T-helper 2 cell treated with Interferon-gamma antibody and Interleukin-4, amounts not matched to agents 5 μg/mL and 100 μg/mL, for 36 hours (primary cell): ENCODE measurements around the gene MAP3K12.

Experiments
- DNase-seq: peaks from one replicate; pipeline ENCODE4 v3.0.0; 2021; ENCODE audit warnings: low spot score
- H3K27ac Mint-ChIP-seq: one replicate; pipeline ENCODE4 v1.8.0; 2021; ENCODE audit warnings: mild to moderate bottlenecking, mixed read lengths
- H3K27me3 Mint-ChIP-seq: one replicate; pipeline ENCODE4 v1.8.0; 2021; ENCODE audit warnings: low read depth, mixed read lengths
- H3K36me3 Mint-ChIP-seq: one replicate; pipeline ENCODE4 v1.8.0; 2021; ENCODE audit warnings: low read depth, mixed read lengths
- H3K4me1 Mint-ChIP-seq: one replicate; pipeline ENCODE4 v1.8.0; 2021; ENCODE audit warnings: low read depth, mixed read lengths
- H3K4me3 Mint-ChIP-seq: one replicate; pipeline ENCODE4 v1.8.0; 2022; ENCODE audit warnings: mild to moderate bottlenecking, moderate library complexity, mixed read lengths
- H3K9me3 Mint-ChIP-seq: one replicate; pipeline ENCODE4 v1.8.0; 2021; ENCODE audit warnings: mixed read lengths

Gene MAP3K12

DNA sequence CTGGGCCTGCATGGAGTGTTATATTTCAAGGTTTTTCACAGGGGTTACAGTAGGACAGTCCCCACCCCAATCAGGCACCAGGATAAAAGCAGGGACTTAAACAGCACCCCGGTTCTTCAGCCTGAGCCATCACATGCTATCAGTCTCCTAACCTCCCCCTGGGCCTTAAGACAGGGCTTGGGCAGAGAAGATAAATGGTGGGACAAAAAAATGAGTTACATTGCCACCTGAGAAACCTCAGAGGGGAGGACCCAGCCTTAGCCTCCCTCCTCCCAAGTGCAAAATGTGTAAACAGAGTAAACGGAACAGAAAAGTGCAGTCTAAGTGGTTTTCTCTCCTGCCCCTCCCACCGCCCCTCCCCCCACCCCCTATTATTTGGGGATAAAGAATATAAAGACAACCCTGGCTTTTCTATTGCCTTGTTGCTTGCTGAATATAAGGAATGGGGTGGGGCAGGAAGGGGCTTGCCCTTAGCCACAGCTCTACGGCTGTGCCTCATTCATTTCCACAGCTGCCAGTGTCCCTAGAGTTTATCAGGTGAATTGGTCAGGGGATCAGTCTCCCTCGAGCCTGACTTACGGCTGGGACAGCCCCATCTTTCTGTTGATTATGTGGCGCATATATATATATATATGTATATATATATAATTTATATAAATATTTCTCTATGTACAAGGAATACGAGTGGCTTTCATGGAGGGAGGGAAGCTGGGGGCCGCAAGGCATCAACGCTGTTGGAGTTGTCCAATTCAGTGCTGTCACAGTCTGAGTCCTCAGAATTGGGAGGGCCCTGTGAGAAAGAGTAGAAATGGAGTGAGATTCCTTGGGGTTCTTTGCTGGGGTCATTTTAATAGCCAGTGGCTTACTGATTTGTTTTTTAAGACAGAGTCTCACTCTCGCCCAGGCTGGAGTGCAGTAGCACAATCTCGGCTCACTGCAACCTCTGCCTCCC, 18.5 kb downstream of the MAP3K12 start:
- no peak for DNase-seq
- no peaks in the 10 kb centered on the region for H3K9me3 Mint-ChIP-seq
- no peaks in the 10 kb centered on the region for H3K27me3 Mint-ChIP-seq
- peaks cover 68% of the 10 kb centered on the region for H3K36me3 Mint-ChIP-seq
- no peak overlapping the region for H3K4me3 Mint-ChIP-seq
- peaks cover 5% of the 10 kb centered on the region for H3K4me1 Mint-ChIP-seq
- no peak overlapping the region for H3K27ac Mint-ChIP-seq

DNA sequence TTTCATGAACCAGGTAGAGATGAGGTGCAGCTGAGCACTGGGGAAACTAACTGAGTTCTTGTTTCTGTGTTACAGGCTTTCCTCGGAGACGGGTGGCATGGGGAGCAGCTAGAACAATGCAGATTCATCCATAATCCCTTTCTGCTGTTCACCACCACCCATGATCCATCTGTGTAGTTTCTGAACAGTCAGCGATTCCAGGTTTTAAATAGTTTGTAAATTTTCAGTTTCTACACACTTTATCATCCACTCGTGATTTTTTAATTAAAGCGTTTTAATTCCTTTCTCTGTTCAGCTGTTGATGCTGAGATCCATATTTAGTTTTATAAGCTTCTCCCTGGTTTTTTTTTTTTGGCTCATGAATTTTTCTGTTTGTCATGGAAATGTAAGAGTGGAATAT, 19.9 kb downstream of the MAP3K12 start:
- no peak for DNase-seq
- no peak overlapping the region for H3K4me3 Mint-ChIP-seq
- H3K27ac Mint-ChIP-seq: no peak overlapping the region
- peaks cover 71% of the 10 kb centered on the region for H3K36me3 Mint-ChIP-seq
- no peaks in the 10 kb centered on the region for H3K9me3 Mint-ChIP-seq
- peaks cover 17% of the 10 kb centered on the region for H3K4me1 Mint-ChIP-seq
- H3K27me3 Mint-ChIP-seq: no peaks in the 10 kb centered on the region

DNA sequence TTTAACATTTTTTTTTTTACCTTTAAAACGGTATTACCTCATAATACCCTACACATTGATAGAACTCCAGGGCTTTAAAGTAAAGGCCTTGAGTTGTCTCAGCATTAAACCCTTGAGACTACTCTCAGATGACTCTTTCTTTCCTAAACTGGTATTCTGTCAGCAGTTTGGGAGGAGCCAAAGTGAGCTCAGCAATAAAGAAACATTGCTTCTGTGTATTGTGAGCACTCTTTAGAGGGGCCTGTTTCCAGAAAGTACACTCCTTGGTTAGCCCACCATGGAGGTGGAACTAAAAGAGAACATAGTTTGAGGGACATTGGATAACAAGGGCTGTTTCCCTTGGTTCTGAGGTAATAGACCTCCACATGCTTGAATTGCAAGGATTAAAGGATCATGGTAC, 20.4 kb downstream of the MAP3K12 start:
- Mint-ChIP-seq H3K36me3 (peaks cover 72% of the 10 kb centered on the region), H3K9me3 (no peaks in the 10 kb centered on the region), H3K4me1 (peaks cover 20% of the 10 kb centered on the region), H3K27ac (no peak overlapping the region), H3K4me3 (no peak overlapping the region), H3K27me3 (no peaks in the 10 kb centered on the region)
- no peak for DNase-seq

DNA sequence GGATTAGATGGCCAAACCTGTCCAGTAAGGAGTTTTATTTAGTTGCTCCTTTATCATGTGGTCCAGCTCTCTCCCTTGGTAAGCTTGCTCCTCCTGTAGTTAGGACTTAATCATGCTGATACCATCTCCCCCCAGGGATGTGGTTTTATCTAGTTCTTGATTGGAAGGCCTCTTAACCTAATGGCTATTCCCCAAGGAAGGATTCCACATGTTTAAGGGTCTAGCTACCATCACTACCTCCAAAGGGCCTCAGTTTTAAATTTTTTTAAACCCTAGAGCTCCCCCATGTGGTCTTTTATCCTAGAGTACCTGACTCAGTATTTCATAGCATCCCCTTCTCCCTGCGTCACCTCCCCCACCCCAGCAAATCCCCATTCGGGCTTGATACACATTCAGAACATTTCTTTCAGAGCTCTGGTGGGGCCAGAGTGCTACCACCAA, 22.5 kb downstream of the MAP3K12 start:
- H3K27me3 Mint-ChIP-seq: no peaks in the 10 kb centered on the region
- peaks cover 76% of the 10 kb centered on the region for H3K36me3 Mint-ChIP-seq
- no peak overlapping the region for H3K4me3 Mint-ChIP-seq
- peaks cover 23% of the 10 kb centered on the region for H3K4me1 Mint-ChIP-seq
- no peak overlapping the region for H3K27ac Mint-ChIP-seq
- no peak for DNase-seq
- no peaks in the 10 kb centered on the region for H3K9me3 Mint-ChIP-seq

DNA sequence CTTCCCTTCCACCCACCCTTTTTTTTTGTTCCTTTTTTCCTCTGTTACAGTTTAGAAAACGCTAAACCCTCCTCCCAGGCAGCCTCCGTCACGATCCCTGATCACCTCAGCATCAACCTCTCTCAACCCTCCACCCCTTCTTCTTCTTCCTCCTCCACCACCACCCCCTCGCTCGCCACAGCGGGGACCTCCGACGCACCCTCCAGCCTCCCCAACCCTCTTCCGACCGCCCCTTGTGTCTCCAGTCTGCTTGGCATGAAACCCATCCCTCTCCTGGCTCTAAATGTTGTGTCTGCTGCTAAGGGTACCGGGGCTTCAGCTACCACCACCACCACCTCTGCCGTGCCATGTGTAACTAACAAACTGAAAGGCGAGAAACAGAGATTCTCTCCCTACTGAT, 24.4 kb downstream of the MAP3K12 start:
- Mint-ChIP-seq H3K27me3 (no peaks in the 10 kb centered on the region), H3K4me1 (peaks cover 29% of the 10 kb centered on the region), H3K4me3 (no peak overlapping the region), H3K27ac (peak overlapping the region; percentile 62), H3K9me3 (no peaks in the 10 kb centered on the region), H3K36me3 (peaks cover 75% of the 10 kb centered on the region)
- no peak for DNase-seq

- H3K4me1 Mint-ChIP-seq: peaks cover 29% of the 10 kb centered on the region
- H3K27ac Mint-ChIP-seq: no peak overlapping the region
- H3K27me3 Mint-ChIP-seq: no peaks in the 10 kb centered on the region
- no peak overlapping the region for H3K4me3 Mint-ChIP-seq
- no peaks in the 10 kb centered on the region for H3K9me3 Mint-ChIP-seq
- peaks cover 69% of the 10 kb centered on the region for H3K36me3 Mint-ChIP-seq
- no peak for DNase-seq
Measured at GRCh38 chr12:53474077-53474476, 25.2 kb downstream of the MAP3K12 start.

DNA sequence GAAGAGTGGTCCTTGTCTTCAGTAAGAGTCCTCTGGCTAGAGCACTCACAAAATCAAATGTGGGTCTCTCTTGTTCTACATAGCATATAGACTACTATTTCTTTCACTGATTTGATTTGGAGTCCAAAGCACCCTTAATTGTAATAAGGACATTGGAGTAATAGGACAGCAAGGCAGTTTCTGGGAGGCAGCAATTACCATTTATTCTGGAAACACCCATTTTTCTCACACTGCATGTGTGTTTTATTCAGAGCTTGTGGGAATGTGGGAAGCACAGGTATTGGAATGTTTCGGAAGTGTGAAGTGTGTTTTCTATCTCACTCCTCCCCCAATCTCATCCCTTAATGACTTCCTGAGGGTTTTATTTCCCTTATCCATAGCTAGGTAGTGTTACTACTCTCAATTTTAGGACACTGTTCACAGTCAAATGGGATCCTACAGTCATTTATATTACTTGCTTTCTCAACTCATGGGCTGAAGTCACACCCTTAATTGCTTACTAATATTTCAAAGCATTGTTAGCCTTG, 27.1 kb downstream of the MAP3K12 start:
- Mint-ChIP-seq H3K4me3 (no peak overlapping the region), H3K4me1 (peaks cover 29% of the 10 kb centered on the region), H3K27me3 (no peaks in the 10 kb centered on the region), H3K36me3 (peaks cover 76% of the 10 kb centered on the region), H3K9me3 (no peaks in the 10 kb centered on the region), H3K27ac (no peak overlapping the region)
- DNase-seq: no peak

DNA sequence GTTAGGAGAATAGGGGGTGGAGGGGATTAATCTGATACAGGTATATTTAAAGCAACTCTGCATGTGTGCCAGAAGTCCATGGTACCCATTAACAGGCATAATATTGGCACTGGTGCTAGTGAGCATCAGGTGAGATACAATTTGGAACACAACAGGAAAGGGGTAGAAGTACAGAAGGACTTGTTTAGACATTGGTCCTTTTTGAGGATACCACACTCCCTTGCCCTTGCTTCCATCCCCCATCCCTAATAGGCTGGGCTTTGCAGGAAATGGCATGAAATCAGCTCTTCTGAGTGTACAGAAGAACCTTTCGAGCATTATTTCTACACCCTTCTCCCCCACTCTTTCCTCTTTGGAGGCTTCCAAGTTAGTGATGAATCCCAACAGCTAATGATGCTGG, 31.0 kb downstream of the MAP3K12 start:
- Mint-ChIP-seq H3K9me3 (no peaks in the 10 kb centered on the region), H3K4me1 (peaks cover 19% of the 10 kb centered on the region), H3K27ac (peak overlapping the region; percentile 4), H3K4me3 (no peak overlapping the region), H3K36me3 (peaks cover 76% of the 10 kb centered on the region), H3K27me3 (no peaks in the 10 kb centered on the region)
- no peak for DNase-seq

DNA sequence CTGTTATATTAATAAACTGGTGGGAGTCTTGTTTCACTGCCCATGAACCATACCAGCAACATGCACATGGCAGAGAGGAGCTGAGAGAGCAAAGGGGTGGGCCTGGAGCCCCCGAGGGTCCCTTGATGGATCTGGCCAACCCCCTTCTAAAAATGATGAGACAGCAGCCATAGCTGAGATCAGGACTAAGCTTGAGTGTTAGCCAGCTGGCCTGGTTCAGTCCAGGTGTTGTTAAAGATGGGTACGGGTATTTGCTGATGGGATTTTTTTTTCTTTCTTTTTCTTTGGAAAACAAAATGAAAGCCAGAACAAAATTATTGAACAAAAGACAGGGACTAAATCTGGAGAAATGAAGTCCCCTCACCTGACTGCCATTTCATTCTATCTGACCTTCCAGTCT, 31.4 kb downstream of the MAP3K12 start:
- Mint-ChIP-seq H3K4me3 (no peak overlapping the region), H3K9me3 (no peaks in the 10 kb centered on the region), H3K27me3 (no peaks in the 10 kb centered on the region), H3K36me3 (peaks cover 80% of the 10 kb centered on the region), H3K27ac (no peak overlapping the region), H3K4me1 (peaks cover 21% of the 10 kb centered on the region)
- no peak for DNase-seq

DNA sequence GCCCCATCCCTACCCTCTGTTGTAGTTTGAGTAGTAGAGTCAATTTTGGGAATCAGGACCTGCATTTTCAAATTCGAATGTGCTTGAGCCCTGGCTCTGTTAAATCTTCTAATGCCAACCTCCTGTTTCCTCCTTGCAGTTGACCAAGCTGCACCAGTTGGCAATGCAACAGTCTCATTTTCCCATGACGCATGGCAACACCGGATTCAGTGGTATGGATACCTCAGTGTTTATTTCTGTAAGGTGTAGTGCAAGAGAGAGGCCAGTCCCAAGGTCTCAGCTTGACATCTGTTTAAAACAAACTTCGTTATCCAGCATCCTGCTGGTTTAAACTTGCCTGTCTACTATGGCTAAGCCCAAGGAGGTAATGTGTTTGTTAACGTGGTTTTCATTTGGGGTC, 32.2 kb downstream of the MAP3K12 start:
- Mint-ChIP-seq H3K9me3 (no peaks in the 10 kb centered on the region), H3K27me3 (no peaks in the 10 kb centered on the region), H3K4me1 (peaks cover 25% of the 10 kb centered on the region), H3K36me3 (peaks cover 79% of the 10 kb centered on the region), H3K27ac (no peak overlapping the region), H3K4me3 (no peak overlapping the region)
- DNase-seq: no peak

- no peak for DNase-seq
- Mint-ChIP-seq H3K9me3 (no peaks in the 10 kb centered on the region), H3K4me1 (peaks cover 21% of the 10 kb centered on the region), H3K27ac (no peak overlapping the region), H3K27me3 (no peaks in the 10 kb centered on the region), H3K4me3 (no peak overlapping the region), H3K36me3 (peaks cover 79% of the 10 kb centered on the region)
Measured at GRCh38 chr12:53466640-53467039, 32.6 kb downstream of the MAP3K12 start.

- Mint-ChIP-seq H3K27ac (no peak overlapping the region), H3K4me3 (no peak overlapping the region), H3K36me3 (peaks cover 79% of the 10 kb centered on the region), H3K4me1 (peaks cover 20% of the 10 kb centered on the region), H3K27me3 (no peaks in the 10 kb centered on the region), H3K9me3 (no peaks in the 10 kb centered on the region)
- DNase-seq: no peak
Measured at GRCh38 chr12:53465679-53466078, 33.6 kb downstream of the MAP3K12 start.

DNA sequence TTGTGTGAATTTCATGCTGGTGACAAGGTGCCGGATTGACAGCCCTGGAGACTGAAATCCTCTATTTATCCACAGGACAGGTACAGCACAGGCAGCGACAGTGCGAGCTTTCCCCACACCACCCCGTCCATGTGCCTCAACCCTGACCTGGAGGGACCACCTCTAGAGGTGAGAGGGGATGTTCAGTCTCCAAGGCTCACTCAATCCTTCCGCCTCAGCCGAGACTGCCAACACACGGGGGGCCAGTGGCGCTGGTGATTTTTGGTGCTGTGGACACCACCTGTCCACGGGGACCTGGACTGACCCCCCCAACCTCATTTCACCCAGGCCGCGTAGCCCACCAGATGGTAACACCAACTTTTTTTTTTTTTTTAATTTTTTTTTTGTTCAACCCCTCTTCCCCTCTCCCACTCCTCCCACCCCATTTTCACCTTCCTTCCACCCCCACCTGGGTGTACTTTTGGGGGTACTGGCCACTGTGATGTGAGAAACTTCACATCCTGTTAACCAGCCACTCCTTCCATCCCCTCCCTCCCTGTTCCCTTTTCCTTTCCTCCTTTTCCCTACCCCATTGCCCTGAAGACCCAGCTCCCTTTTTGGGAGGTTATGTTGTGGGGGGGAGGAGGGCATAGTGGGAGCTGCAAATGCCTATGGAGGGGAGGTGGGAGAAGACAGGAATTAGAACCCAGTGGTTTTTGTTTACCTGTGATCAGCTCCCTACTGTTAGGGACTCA, 34.4 kb downstream of the MAP3K12 start:
- Mint-ChIP-seq H3K4me3 (no peak overlapping the region), H3K36me3 (peaks cover 83% of the 10 kb centered on the region), H3K27ac (no peak overlapping the region)

More for the DNA sequence above, 34.4 kb downstream of the MAP3K12 start:
- no peak for DNase-seq
- Mint-ChIP-seq H3K27me3 (no peaks in the 10 kb centered on the region), H3K9me3 (no peaks in the 10 kb centered on the region), H3K4me1 (peaks cover 23% of the 10 kb centered on the region)
